ENCODE measurements around the gene WNK4.

Gene WNK4

GRCh38 chr17:42841975-42842685 lies 61.7 kb downstream of the WNK4 start:
- ATAC-seq: no peak

GRCh38 chr17:42843358-42843934 lies 63.0 kb downstream of the WNK4 start:
- no peak for ATAC-seq

DNA sequence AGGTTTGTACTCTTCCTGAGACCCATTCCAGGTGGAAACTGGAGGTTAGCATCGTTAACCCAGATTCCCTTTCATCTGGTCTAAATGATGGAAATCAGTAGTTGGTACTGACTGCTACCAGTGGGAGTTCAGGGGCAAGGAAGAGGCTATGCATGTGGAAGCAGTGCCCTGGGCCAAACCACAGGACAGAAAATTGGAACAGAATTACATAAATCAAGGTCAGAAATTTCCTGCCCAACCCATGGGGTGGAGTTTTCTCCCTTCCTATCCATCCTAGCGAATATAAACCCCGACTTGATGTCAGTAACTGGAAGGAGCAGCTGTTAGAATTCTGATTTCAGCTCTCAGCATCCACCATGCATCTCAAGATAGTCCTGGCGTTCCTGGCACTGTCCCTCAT lies 63.9 kb downstream of the WNK4 start, which contains the start of gene AOC2:
Gene AOC2, plus strand, starts transcription at position 310 of the 400 bp plus-strand sequence. Its CDS starts 47 bp downstream, at position 357.
- ATAC-seq: no peak

DNA sequence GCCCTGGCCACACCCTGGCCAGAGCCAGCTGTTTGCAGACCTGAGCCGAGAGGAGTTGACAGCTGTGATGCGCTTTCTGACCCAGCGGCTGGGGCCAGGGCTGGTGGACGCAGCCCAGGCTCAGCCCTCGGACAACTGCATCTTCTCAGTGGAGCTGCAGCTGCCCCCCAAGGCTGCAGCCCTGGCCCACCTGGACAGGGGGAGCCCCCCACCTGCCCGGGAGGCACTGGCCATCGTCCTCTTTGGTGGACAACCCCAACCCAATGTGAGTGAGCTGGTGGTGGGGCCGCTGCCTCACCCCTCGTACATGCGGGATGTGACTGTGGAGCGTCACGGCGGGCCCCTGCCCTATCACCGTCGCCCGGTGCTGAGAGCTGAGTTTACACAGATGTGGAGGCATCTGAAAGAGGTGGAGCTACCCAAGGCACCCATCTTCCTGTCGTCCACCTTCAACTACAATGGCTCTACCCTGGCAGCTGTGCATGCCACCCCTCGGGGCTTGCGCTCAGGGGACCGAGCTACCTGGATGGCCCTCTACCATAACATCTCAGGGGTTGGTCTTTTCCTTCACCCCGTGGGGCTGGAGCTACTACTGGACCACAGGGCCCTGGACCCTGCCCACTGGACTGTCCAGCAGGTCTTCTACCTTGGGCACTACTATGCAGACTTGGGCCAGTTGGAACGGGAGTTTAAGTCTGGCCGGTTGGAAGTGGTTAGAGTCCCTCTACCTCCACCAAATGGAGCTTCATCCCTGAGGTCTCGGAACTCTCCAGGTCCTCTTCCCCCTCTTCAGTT lies 64.5 kb downstream of the WNK4 start:
- no peak for ATAC-seq

DNA sequence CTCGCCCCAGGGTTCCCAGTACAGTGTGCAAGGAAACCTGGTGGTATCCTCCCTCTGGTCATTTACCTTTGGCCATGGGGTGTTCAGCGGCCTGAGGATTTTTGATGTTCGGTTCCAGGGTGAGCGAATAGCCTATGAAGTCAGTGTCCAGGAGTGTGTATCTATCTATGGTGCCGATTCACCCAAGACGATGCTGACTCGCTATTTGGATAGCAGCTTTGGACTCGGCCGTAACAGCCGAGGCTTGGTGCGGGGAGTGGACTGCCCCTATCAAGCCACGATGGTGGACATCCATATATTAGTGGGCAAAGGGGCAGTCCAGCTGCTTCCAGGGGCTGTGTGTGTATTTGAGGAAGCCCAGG lies 65.1 kb downstream of the WNK4 start:
- no peak for ATAC-seq

- ATAC-seq: peak; percentile 78 to 83
These were observed 65.6 kb downstream of the WNK4 start for GRCh38 chr17:42845918-42846593.

Data from activated CD4-positive, CD25-positive, alpha-beta regulatory T cell treated with anti-CD3 and anti-CD28 coated beads, Interleukin-2, amount 50 U/mL, for 24 hours (primary cell).